Dedifferentiated amniotic fluid mesenchymal stem cell (primary cell): ENCODE measurements around the gene PDCD4.
A peak's percentile ranks its signal among the peaks of the same experiment; 100 is the strongest.
"Not testable (repeated sequence)": the region's sequence is repeated elsewhere in the genome, so short reads cannot be mapped to it uniquely, and the experiment has no call there.

Experiments
- DNase-seq: peaks from one replicate; pipeline ENCODE4 v3.0.0-alpha.2; 2016; ENCODE audit errors: extremely low spot score

Gene PDCD4

GRCh38 chr10:110861476-110861875 lies 10.3 kb upstream of the PDCD4 start:
- DNase-seq, result no peak

DNA sequence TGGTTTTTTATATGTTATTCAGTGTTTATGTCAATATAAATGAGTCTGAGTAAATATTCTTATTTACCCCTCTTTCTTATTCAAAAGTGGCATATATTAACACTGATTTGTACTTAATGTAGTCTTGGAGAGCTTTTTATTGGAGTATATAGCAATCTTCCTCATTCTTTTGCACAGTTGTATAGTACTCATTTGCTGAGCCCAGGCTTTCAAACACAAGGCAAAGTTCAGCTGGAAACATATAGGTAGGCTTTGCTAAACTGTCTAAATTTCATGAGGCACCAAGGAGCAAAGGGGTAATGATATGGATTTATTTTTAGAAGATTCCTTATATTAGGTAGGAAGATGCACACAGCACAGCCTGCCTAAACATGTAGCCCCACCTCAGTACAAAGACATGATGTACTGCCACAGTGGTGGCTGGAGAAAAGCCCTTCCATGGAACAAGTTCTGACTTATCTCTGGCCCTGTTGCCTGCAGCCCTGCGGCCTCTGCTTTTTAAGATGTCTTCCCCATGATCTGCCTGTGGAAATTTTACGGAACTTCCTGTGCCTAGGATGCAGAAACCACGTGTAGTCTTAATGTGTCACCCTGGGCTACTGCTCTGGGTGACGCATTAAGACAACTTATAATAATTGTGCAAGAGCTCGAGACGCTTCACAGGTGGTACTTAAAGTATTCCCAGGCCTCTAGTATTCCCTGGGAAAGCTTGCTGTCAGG lies 9.6 kb upstream of the PDCD4 start:
- DNase-seq, result no peak

DNA sequence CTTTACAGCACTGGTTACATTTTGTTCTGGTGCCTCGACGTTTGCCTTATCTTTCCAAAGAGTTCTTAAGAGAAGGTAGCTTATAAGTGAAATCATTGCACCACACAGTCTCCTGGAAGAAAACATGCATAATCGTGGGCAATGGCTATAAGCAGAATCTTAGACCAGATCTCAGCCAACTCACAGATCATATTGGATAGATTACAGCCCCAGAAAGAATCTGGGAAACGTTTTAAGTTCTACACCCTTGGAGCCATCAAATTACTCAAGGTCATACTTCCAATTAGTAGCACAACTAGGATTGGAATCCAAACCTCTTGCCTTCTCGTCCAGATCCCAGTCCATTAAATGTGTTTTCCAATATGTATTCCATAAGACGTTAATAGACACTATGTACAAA lies 8.8 kb upstream of the PDCD4 start:
- no peak for DNase-seq

- no peak for DNase-seq
These were observed 8.4 kb upstream of the PDCD4 start for GRCh38 chr10:110863361-110863760.

- DNase-seq, result no peak
These were observed 7.8 kb upstream of the PDCD4 start for GRCh38 chr10:110863956-110864355.

- no peak for DNase-seq
These were observed 7.0 kb upstream of the PDCD4 start for GRCh38 chr10:110864662-110865140.

DNA sequence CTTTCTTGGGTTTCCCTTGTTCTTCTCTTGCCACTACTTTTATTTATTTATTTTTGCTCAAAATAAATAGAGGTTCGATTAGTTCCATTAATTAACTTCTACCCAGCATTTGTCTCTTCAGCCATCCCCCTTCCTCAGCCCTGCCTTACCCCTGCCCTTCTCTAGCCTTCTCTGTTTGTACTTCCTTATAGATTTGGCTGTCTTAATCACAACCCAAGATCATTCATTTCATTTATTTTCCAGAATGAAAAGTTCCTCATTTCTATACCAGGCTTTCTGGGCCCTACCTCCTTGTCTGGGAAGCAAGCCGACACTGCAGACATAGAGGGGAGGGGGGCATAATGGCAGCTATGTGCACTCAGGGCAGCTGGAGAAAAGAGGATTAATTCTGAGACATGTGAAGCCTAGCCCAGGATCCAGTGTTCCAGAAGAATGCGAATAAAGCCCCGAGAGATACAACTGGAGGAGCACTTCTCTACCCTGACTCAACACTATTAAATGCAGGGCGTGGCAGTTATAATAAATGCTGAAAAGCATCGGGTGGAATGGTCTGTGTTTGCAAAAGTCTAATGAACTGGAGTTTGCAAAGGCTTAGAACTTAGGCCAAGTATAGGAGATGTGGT lies 6.4 kb upstream of the PDCD4 start:
- peak; percentile 79 for DNase-seq

GRCh38 chr10:110865809-110866482 lies 5.8 kb upstream of the PDCD4 start:
- DNase-seq, result no peak

- not testable (repeated sequence) for DNase-seq
These were observed 4.5 kb upstream of the PDCD4 start for GRCh38 chr10:110867011-110867806.

- DNase-seq, result no peak
These were observed 3.8 kb upstream of the PDCD4 start for GRCh38 chr10:110867807-110868465.

DNA sequence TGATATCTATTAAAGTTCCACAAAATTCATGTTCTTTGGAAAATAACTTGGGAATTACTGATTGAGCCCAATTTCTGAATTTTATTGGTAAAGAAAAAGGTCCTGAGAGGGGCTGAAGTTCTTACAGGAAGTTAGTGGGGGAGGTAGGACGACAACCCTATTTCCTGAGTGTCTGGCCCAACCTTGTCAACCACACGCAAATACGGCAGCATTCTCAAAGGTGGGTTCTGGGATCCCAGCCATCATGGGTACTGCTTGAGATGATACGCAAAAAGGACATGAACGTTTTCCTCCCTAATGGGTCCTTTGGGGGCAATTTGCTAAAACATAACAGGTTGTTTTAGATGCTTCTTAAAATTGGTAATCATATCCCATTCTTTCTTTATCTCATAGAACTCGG lies 2.7 kb upstream of the PDCD4 start:
- DNase-seq, result no peak

DNA sequence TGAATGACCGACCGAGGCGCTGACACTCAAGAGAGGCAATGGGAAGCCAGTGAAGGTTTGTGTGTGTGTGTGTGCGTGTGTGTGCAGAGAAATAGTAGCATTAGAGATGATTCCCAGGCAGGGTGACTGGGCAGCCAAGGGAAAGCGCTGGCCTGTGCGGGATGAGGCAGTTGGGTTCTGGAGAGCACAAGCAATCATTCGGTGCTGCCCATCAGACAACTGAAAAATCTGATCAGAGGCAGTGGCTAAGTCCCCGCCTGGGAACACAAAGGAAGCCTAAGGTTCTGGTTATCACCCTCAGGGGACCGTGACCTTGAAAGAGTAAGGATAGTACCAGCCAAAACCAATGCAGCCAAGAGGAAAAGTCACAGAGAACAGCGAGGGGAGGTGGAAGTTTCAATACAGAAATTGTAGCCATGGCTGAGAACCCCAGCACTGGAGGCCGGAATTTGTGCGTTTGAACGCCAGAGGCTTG lies 868 bp upstream of the PDCD4 start:
- DNase-seq, result no peak

GRCh38 chr10:110872145-110872983 lies 636 bp downstream of the PDCD4 start:
- peak; percentile 71 for DNase-seq

DNA sequence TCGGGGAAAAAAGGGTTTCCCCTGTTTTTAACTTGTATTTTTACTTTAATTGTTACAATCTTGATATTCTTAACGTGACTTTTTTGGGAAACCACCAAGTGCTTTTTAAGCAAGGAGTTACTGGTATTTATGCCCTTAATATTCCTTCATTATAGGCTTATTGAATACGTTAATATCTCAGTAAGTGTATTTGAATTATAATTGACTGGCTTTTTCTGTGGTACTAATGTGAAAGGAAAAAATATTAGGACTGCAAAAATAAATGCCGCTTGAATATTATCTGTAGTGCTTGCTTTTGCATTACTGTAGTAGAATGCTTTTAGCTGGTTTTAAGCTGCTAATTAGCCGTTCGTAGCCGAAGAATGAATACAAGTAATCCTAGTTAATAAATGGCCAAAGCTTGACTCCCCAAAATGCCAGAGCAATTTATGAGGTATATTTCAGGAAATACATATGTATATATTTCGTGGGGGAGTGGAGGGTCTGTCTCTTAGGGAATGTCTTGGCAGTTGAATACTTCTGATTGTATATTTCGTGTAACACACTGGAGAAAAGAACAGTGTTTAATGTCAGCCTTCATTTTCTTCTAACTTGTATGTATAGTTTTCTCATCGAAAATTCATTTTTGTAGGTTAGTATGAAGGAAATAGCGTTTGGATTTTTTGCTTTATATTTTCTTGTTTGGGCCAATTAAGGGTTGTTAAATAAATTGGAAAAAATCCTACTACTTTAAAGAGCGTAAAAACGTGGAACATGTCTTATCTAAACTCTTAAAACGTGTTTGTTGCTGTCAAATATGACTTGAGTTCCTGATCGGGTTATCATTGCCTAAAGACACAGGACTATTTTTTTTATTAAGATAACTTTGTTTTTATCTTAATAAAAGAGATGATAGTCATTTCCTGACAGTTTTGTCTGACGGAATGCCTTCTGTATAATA lies 1.5 kb downstream of the PDCD4 start:
- DNase-seq, result no peak

DNA sequence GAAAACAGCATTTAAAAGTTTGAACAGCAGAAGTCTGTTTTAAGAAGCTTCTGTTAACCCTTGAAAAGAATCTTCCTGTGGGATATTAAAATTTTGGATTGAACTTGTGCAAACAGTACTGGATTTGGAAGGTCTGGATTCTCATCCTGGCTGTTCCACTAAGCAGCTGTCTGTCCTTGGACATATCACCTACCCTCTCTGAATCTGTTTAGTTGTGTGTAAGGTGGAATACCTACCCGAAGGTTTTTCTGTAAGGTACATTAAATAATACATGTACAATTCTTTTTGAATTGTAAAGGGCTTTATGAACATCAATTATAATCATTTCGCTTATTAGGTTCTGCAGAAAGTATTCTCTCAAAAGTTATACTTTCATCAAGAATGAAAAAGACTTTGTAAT lies 2.2 kb downstream of the PDCD4 start:
- no peak for DNase-seq

- no peak for DNase-seq
These were observed 4.3 kb downstream of the PDCD4 start for GRCh38 chr10:110876000-110876399.

GRCh38 chr10:110876788-110877187 lies 5.1 kb downstream of the PDCD4 start:
- DNase-seq, result no peak

DNA sequence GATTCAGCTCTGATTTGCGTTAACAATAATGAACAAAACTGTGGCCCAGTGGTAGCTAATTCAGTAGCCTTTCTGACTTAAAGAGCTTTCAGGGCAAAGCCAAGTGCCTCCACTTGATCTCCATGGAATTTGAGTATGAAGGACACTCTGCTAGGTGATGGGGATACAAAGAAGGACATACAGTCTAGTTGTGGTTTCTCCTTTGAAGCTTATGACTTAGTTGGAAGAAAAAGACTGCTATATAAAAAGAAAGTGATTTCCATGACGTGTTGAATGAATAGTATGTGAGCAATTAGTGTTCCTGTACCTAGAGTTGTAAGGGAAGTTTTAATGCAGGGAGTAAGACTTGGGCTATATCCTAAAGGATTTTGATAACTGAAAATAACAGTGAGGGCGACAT lies 8.3 kb downstream of the PDCD4 start:
- no peak for DNase-seq

DNA sequence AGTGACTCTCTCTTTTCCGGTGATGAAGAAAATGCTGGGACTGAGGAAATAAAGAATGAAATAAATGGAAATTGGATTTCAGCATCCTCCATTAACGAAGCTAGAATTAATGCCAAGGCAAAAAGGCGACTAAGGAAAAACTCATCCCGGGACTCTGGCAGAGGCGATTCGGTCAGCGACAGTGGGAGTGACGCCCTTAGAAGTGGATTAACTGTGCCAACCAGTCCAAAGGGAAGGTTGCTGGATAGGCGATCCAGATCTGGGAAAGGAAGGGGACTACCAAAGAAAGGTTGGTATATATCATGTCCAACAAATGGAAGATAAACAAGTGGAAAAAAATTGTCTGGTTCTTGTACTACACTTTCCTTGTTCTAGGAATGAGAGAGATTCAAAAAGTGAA lies 9.5 kb downstream of the PDCD4 start:
- no peak for DNase-seq
